CD4-positive, alpha-beta T cell treated with Interleukin-6 at 100 ng/mL for 8 hours (primary cell): ENCODE measurements around the gene TOP2A.
"Not testable (repeated sequence)": the region's sequence is repeated elsewhere in the genome, so short reads cannot be mapped to it uniquely, and the experiment has no call there.

Experiments
- DNase-seq: peaks from one replicate; pipeline ENCODE4 v3.0.0-alpha.2; 2020; ENCODE audit warnings: mixed read lengths, low spot score

TOP2A gene

DNA sequence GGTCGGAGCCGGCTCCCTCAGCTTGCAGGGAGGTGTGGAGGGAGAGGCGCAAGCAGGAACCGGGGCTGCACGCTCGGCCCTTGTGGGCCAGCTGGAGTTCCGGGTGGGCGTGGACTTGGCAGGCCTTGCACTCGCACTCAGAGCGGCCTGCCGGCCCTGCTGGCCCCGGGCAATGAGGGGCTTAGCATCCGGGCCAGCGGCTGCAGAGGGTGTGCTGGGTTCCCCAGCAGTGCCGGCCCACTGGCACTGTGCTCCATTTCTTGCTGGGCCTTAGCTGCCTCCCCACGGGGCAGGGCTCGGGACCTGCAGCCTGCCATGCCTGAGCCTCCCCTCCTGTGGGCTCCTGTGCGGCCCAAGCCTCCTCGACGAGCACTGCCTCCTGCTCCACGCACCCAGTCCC is 41.9 kb downstream of the TOP2A start:
- not testable (repeated sequence) for DNase-seq

- no peak for DNase-seq
Measured at GRCh38 chr17:40374821-40375498, 42.7 kb downstream of the TOP2A start.

- no peak for DNase-seq
Measured at GRCh38 chr17:40373999-40374398, 43.7 kb downstream of the TOP2A start.

DNA sequence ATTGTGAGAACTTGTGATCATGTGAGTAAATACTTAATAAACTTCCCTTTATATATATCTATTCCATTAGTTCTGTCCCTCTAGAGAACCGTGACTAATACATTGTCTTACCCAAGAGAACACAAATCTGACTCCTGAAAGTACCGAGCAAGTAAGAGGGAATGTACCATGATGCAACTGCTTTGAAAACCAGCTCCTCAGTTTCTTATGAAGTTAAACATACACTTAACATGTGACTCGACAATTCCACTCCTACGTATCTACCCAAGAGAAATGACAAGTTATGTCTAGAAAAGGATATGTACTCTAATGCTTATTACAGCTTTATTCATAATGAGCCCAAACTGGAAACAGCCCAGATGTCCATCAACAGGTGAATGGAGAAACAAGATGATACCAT is 44.4 kb downstream of the TOP2A start:
- no peak for DNase-seq

DNA sequence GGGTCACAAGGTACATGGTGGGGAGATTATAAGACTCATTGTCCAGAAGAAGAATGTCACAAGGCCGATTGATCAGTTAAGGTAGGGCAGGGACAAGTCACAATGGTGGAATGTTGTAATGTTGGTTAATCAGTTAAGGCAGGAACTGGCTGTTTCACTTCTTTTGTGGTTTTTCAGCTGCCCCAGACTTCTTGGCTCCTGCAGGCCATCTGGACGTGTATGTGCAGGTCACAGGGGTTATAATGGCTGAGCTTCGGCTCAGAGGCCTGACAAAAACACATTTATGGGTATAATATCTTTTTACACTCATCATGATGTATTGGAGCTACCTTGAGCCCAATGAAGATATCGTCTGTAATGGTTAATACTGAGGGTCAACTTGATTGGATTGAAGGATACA is 45.1 kb downstream of the TOP2A start:
- DNase-seq: not testable (repeated sequence)

GRCh38 chr17:40372031-40372430 is 45.7 kb downstream of the TOP2A start:
- no peak for DNase-seq

GRCh38 chr17:40371261-40371929 is 46.3 kb downstream of the TOP2A start:
- peak; percentile 40 for DNase-seq

GRCh38 chr17:40369923-40370322 is 47.8 kb downstream of the TOP2A start:
- no peak for DNase-seq

DNA sequence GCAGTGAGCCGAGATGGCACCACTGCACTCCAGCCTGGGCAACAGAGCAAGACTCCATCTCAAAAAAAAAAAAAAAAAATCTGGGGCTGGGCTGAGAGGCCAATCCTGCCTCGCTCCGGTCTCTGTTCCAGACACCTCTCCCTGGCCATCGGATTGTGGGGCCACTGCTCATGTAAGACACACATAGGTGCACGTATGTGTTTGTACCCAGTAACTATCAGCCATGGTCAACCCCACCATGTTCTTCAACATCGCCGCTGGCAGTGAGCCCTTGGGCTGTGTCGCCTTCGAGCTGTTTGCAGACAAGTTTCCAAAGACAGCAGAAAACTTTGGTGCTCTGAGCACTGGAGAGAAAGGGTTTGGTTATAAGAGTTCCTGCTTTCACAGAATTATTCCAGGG is 50.0 kb downstream of the TOP2A start:
- DNase-seq: not testable (repeated sequence)

GRCh38 chr17:40366861-40367518 is 50.7 kb downstream of the TOP2A start:
- DNase-seq: no peak

DNA sequence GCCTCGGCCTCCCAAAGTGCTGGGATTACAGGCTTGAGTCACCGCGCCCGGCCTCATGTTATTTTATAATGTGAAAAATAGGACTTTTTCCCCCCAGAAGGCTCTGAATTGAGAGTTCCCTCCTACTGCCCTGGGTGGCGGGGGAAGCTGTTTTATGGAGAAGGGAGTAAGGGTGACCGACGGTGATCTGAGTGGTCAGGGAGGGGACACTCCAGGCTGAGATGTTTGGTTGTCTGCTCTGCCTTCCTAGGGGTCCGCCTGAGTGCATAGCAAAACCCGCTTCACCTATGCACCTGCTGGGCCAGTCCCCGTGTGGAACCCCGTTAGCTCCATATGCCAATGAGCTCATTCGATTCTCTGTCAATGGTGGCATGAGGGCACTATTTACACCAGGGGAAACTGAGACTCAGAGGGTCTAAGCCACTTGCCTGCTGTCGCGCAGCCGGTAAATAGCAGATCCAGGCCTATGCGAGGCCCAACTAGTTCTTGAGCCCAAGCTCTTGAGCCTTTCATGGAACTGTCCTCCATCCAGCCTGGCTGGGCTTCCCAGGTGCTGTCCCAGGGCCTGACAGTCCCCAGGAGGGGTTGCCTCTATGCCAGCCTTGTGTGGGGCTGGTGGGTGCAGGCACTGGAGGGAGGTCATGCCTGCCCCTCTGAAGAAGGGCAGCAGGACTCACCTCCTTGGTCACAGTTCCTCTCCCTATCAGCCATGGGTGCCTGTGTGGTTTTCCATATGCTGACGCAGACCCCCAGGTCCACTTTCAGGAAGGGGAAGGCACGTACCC is 51.4 kb downstream of the TOP2A start:
- no peak for DNase-seq

DNA sequence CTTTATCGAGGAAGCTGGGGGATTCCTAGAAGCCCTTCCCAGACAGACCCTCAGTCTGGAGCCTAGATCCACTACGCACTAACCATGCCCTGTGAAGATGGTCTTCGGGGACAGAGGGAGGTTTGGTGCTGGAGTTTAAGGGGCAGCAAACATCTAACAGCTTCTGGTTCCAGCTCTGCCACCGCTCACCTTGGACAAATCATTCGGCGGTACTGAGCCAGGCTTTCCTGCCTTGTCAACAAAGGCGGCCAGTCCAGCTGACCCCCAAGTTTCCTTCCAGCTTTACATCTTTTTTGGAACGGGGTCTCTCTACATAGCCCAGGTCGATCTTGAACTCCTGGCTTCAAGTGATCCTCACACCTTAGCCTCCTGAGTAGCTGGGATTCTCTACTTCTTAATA is 52.8 kb downstream of the TOP2A start:
- no peak for DNase-seq

DNA sequence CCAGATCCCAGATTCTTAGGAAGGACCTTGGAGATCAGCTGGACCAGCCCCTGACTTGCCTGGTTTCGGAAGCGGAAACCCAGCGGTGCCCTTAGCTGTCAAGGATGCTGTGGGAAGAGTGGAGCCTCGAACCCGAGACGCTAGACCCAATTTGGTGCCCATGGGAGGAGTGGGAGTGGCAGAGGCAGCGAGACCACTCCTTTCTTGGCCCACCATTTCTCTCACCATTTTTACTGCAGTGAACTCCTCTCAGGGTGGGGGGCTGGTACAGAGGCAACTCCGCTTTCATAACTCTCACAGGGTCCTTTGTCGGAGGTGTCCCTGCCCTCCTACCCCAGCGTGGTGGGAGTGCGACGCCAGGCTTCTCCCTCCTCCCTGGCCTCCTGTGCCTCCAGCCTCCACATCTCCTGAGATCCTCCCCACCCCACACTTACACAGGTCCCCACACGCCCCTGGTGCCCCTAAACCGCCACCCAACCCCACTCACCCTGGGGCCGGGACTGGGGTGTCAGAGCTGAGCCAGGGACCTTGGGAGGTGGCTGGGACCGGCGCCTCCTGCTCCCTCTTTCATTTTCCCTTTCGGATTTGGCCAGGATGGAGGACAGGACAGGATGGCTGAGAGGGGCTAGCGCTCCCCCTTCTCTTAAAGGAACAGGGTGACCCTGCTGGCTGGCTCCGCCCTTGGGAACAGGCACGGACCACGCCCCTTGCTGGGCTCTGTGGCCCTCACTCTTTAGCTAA is 53.4 kb downstream of the TOP2A start, which contains the start of gene GJD3:
GJD3 (minus strand) TSS at position 617 of the 741 bp plus-strand sequence. CDS start 922 bp downstream, outside the sequence.
- DNase-seq: no peak

DNA sequence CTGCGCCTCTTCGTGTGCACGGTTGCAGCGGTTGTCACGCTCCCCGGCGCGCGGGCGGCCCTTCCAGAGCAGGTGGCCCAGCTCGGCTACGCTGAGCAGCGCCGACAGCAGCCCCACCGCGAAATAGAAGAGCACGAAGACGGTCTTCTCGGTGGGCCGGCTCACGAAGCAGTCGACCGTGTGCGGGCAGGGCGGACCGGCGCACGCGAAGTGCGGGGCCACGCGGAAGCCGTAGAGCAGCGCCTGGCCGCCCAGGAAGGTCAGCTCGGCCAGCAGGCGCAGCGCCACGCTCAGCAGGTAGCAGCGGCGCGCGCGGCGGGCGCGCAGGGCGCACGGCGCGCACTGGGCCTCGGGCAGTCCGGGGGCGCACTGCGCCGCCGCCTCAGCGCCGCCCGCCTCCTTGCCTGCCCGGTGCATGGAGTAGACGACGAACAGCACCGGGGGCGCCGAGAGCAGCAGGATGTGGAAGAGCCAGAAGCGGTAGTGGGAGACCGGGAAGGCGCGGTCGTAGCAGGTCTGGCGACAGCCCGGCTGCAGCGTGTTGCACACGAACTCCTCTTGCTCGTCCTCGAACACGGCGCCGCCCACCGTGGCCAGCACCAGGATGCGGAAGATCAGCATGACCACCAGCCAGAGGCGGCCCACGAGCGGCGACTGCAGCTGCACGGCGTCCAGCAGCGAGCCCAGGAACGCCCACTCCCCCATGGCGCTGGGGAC is 54.4 kb downstream of the TOP2A start:
- DNase-seq: no peak

GRCh38 chr17:40362696-40363110 is 55.0 kb downstream of the TOP2A start:
- DNase-seq: peak; percentile 67

GRCh38 chr17:40361925-40362695 is 55.6 kb downstream of the TOP2A start:
- DNase-seq: no peak

GRCh38 chr17:40361063-40361924 is 56.4 kb downstream of the TOP2A start:
- DNase-seq: no peak

DNA sequence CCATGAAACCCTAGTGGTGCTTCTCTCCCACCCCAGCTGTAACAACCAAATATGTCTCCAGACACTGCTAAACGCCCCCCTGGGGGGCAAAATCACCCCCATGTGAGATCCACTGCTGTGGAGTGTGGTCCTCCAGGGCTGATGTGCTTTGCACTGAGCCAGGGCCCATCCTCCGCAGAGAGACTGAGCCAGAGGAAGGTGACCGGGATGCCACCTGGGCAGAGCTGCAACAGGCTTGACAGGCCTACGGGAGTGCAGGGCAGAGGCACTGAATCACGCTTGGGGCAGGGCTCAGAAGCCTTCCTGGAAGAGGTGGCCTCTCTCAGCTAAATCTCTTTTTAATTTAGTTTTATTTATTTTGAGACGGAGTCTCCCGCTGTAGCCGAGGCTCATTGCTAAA is 57.6 kb downstream of the TOP2A start:
- no peak for DNase-seq
